H1 (cell line): ENCODE measurements around the gene TRABD. TPM values are rescaled to one million over a fixed set of nuclear protein-coding genes. Genes with fewer than 3 reads are reported as not detected.

Experiments used
- CTCF ChIP-seq, 3 experiments: IDR thresholded peaks; 1 replicate in 2 of 3; 2 replicates in 1 of 3; pipeline versions ENCODE4 v1.5.1 to v1.6.1; 2011; ENCODE audit warnings: low read length in 3 of 3, mild to moderate bottlenecking in 3 of 3, inconsistent platforms in 2 of 3, low read depth in 1 of 3, moderate library complexity in 1 of 3; ENCODE audit not compliant: insufficient read depth in 1 of 3; ENCODE audit errors: control extremely low read depth in 1 of 3
- KDM1A ChIP-seq: fragments of 200-600, 300-600 bp; sonication (generic); IDR thresholded peaks from 2 replicates; pipeline ENCODE4 v1.7.1; 2016; ENCODE audit warnings: mild to moderate bottlenecking, low read length, borderline replicate concordance
- POLR2A ChIP-seq, 2 experiments: IDR thresholded peaks; 1 replicate in 1 of 2; 2 replicates in 1 of 2; pipeline ENCODE4 v1.6.1; 2011; ENCODE audit warnings: low read depth in 2 of 2, low read length in 2 of 2, mild to moderate bottlenecking in 2 of 2; ENCODE audit errors: control extremely low read depth in 1 of 2
- POU5F1 ChIP-seq: IDR thresholded peaks from 2 replicates; pipeline ENCODE4 v1.6.1; 2011; ENCODE audit warnings: low read depth, mild to moderate bottlenecking, low read length, moderate library complexity
- RAD21 ChIP-seq, 2 experiments: IDR thresholded peaks in 1 of 2; conservative IDR thresholded peaks in 1 of 2; 2 replicates each; pipeline ENCODE4 v1.6.1; 2011; ENCODE audit warnings: low read depth in 2 of 2, low read length in 2 of 2, improper control_type of control experiment in 1 of 2, inconsistent platforms in 1 of 2, mild to moderate bottlenecking in 1 of 2, moderate library complexity in 1 of 2
- SP1 ChIP-seq: IDR thresholded peaks from 2 replicates; pipeline ENCODE4 v1.6.1; 2011; ENCODE audit warnings: low read depth, low read length
- TBP ChIP-seq: IDR thresholded peaks from 2 replicates; pipeline ENCODE4 v1.6.1; 2011; ENCODE audit warnings: low read depth, low read length, improper control_type of control experiment
- polyA plus RNA-seq, 7 experiments: library from polyadenylated mRNA; depleted of rRNA in 3 of 7; stranded (reverse) in 5 of 7; unstranded in 2 of 7; fragments of >200 nt in 5 of 7; fragments of 200-250 nt in 2 of 7; gene quantifications; 1 replicate in 5 of 7; 2 replicates in 1 of 7; 4 replicates in 1 of 7; pipeline versions ENCODE4 v1.2.1 to v1.2.3, GENCODE V29; 2011 to 2013; ENCODE audit warnings: missing spikeins in 2 of 7, mixed read lengths in 2 of 7
- total RNA-seq: library from RNA; stranded (reverse); fragmentation: NEBNext Ultra II Directional; extraction: Animal tissue kit (Norgen Biotek cat#: 25700); gene quantifications from 2 replicates; pipeline ENCODE4 v1.2.1, GENCODE V29; 2021

The TRABD gene
- total and polyA plus RNA-seq, 2 of the 8 experiments (the other 6 are each of a cell fraction or from before 2014, with no cell fraction given) = 44.2 to 57.5 TPM

DNA sequence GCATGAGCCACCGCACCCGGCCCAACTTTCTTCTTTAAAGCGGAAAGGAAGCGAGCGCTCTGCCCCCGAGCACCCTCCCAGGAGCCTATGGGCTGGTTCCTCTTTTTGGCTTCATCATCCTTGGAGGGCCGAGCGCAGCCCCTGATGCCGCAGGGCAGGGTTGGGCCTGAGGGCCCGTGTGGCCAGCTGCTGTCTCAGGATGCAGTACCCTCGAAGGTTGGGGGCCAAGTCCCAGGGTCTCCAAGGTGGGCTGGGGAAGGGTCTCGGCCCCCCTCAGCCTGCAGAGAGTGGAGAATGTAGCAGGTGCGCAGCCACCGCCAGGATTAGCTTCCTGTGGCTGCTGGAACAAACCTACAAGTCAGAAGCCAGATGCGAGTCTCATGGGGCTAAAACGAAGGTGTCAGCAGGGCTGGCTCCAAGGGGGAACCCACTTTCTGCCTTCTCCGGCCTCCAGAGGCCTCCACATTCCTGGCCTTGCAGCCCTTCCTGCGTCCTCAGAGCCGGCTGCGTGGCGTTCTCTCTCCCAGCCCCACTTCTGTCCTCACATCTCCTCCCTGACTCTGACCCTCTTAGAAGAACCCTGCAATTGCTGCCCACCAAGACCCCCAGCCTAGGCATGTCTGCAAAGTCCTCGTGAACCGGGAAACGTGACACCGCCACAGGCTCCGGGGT is 12.3 kb upstream of the TRABD start (continued):
- TF ChIP-seq CTCF (IDR thresholded peaks at IDR 0.05; ENCODE audit: control extremely low read depth in 1 of 3, insufficient read depth in 1 of 3, low read depth in 1 of 3, low read length in 3 of 3) (no peak), POU5F1 (no peak), POLR2A (IDR thresholded peaks at IDR 0.05; ENCODE audit: control extremely low read depth in 1 of 2, low read depth in 2 of 2, low read length in 2 of 2) (no peak), KDM1A (no peak), TBP (no peak), RAD21 (IDR thresholded peaks at IDR 0.05 in 1 of 2, conservative IDR thresholded peaks at IDR 0.05 in 1 of 2; ENCODE audit: low read depth in 2 of 2, low read length in 2 of 2) (no peak), SP1 (no peak)
- TF ChIP-seq, all 59 proteins: peak for 0
